ENCODE data around the gene SNF8.
"Not testable (repeated sequence)": the region's sequence is repeated elsewhere in the genome, so short reads cannot be mapped to it uniquely, and the experiment has no call there.

Gene SNF8, protein sequence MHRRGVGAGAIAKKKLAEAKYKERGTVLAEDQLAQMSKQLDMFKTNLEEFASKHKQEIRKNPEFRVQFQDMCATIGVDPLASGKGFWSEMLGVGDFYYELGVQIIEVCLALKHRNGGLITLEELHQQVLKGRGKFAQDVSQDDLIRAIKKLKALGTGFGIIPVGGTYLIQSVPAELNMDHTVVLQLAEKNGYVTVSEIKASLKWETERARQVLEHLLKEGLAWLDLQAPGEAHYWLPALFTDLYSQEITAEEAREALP

DNA sequence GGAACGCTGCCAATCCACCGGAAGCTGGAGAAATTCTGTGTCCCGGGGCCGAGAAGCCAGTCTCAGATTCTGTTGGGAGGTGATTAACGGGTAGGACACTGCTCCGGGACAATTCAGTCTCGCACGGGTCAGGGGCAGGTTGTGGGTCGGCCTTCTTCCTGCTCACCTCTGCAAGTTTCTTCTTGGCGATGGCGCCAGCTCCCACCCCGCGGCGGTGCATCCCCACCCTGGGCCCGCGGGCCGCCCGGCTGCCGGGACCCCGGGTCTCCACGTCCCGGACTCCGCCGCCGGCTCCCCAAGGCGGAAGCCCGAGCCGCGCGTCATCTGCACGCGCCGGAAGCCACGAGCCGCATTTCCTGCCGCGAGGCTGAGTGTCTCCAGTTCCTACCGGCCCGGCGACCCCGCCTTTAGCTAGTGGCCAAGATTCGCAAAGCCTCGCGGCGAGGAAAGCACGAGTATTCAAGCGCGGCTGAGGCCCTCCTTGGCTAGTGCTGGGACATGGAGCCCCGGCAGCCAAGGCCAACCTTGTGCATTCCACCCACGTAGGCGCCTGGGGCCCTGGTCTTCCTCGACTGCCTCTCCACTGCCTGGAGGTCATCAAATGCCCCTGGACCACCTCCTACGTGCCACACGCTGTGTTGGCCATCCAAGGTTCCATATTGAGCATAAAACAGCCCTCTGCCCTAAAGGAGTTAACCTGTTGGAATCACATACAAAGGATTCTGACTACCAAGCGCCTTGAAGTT, at the start of gene SNF8:
Gene SNF8, minus strand, starts transcription at position 328 of the 746 bp plus-strand sequence. Its CDS starts 108 bp downstream, at position 220.
- DNase-seq = peak; percentile 88

DNA sequence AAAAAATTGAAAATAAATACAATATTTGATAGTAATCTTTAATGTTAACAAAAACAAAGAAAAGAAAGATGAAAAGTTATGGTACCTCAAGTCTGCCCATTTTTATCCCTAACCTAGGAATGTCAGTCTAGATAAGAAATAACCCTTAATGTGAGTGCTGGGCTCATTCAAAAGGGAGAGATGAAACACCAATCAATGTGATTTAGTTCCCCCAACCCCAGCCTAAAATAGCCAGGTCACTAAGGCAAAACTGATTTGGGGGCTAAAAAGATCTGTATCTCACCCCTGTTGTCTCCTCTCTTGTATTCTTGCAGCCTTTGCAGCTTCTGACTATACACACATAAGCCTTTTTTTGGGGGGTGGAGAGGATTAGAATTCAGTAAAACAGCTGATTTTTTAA, 49.3 kb upstream of the SNF8 start:
- no peak for DNase-seq

DNA sequence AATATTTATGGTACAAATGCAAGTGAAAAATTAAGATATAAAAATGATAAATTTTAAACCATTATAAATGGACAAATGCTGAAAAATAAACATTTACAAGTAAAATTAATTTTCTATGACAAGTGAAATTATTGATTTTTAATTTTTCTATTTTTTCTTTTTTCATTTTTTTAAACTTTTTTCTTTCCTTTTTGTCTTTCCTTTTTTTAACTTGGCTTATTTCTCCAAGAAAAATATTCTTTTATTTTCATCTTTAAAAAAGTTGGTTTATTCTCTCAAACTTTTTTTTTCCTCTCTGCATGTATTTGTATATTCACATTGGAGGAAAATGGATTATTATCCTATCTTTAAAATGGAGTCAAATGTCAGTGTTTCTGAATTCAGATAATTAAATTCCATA, 48.7 kb upstream of the SNF8 start:
- DNase-seq = no peak

DNA sequence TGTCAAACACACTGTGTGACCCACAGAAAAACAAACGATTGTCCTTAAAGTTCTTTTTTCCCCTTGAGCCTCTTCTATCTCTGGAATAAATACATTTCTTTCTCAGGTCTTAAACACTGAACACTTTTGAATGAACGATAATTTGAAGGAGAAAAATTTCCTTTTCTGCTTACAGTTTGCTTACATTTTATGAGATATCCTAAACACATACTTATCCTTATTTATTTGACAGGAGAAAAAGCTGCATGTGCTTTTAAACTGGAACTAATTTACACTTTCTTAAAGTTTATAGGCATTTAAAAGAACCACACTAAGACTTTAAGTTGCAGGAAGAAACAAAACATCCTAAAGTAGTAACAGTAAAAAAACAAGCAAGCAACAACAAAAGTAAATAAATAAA, 47.8 kb upstream of the SNF8 start:
- no peak for DNase-seq

DNA sequence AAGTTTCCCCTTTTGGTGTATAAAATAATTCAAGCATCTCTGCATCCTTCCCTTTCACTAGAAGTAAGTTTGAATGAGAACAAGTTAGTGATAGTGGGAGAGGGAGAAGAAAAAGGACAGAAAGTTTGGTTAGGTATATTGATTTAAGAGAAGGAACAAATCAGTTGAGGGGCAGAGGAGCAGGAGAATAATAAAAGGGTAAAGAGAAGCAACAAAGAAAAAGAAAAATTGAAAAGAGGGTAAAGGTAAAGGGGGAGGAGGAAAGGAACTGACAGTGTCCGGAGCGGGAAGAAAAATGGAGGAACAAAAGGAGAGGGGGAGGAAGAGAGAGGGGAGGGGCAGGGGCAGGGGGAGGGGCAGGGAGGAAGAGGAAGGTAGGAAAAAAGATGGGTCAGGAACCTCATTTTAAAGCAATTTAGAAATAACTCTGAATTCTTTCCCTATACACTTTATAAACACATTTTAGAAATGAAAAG, 46.3 kb upstream of the SNF8 start:
- no peak for DNase-seq

DNA sequence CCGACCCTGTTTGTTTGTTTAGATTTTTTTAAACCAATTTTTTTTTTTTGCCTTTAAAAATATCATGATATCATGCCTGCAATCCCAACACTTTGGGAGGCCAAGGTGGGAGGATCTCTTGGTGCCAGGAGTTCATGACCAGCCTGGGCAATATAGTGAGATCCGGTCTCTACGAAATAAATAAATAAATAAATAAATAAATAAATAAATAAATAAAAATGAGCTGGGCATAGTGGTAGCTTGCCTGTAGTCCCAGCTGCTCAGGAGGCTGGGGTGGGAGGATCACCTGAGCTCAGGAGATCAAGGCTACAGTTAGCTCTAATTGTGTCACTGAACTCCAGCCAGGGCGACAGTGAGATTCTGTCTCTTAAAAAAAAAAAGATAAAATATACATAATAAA, 44.5 kb upstream of the SNF8 start:
- no peak for DNase-seq

DNA sequence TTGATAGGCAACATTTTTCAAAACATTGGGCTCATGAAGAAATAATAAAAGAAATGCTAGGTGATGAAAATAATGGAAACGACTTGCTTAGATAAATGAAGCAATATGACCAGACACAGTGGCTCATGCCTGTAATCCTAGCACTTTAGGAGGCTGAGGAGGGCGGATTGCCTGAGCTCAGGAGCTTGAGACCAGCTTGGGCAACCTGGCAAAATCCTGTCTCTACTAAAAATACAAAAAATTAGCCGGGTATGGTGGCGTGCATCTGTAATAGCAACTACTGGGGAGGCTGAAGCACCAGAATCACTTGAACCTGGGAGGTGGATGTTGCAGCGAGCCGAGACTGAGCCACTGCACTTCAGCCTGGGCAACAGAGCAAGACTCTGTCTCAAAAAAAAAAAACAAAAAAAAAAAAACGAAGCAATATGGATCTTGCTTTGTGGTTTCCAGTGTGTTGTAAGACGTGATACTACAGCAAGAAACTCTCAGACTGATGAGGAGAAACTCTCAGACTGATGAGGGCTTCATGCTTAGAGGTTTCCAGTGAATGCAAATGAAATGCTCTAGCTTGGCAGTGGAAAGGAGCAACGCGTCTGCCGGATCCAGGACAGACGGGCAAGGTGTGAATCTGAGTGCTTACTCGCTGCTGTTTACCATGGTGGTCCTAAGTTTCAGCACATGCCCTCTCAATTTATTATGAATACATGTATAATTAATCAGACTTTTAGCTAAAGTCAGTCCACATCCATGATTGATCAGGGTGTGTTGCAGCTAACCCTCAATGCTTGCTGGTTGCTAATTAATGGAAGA, 41.0 kb upstream of the SNF8 start:
- DNase-seq = no peak

DNA sequence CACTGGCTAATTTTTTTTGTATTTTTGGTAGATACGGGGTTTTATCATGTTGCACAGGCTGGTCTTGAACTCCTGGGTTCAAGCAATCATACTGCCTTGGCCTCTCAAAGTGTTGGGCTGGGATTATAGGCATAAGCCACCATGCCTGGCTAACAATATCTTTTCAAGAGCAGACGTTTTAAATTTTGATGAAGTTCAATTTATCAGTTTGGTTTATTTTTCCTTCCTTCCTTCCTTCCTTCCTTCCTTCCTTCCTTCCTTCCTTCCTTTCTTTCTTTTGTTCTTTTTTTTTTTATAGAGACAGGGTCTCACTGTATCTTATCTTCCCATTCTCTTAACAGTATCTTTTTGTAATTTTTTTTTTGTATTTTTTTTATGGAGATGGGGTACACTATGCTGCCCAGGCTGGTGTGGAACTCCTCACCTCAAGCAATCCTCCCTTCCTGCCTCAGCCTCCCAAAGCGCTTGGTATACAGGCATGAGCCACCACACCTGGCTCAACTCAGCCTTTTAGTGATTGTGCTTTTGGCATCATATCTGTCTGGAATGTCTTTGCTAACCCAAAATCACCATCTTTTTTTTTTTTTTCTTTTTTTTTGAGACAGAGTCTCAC, 37.4 kb upstream of the SNF8 start:
- no peak for DNase-seq

DNA sequence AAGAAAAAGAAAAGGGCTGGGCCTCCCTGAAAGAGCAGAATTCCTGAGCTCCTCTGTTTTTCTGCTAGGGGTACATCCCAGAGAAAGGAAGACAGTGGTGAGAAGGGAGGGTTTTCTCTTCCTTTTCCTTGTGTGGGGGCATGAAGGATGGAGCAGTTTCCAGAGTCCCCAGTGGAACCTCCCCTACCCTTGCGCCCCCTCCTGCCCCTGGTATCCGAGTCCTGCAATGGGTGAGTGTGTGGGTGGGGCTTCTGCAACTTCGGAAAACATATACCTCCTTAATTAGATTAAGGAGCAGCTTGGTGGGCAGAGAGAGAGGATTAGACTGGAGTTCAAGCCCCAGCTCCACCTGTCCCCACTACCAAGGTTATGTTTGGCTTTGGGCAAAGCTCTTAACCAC, 29.2 kb upstream of the SNF8 start:
- no peak for DNase-seq

DNA sequence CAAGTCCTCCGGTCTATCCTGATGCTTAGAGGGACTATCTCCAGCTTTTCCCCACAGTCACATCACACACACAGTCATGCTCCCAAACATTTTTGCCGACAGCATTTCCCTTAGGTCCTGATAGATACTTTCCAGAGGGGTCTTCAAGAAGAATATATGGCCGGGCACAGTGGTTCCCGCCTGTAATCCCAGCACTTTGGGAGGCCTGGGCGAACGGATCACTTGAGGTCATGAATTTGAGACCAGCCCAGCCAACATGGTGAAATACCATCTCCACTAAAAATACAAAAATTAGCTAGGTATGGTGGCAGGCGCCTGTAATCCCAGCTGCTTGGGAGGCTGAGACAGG, 28.1 kb upstream of the SNF8 start:
- no peak for DNase-seq

DNA sequence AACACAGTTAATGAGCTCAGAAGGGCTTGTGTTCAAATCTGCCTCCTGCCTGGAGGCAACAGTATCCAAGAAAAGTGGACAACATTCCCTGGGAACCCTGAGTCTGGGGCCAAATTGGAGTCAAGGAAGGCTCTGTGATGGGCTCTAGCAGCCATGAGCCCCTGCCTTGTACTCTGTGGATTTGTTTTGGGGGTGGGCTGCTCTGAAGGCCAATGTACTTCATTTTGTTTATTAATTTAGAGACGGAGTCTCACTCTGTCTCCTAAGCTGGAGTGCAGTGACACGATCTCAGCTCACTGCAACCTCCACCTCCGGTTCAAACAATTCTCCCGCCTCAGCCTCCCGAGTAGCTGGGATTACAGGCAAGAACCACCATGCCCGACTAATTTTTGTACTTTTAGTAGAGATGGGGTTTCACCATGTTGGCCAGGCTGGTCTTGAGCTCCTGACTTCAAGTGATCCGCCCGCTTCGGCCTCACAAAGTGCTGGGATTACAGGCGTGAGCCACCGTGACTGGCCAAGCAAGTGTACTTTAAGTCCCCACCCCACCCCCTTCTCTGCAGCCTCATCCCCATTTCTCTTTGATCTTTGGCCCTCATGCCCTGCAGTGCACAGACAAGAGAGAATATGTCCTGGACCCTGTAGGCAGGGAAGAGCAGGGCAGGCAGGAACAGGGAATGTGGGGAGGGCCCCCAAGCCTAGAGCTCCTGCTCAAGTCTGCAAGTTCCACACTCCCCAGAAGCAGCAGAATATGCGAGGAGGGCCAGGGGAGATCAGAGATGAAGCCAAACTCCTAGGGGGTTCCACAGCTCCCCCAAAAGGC, 26.4 kb upstream of the SNF8 start:
- DNase-seq = no peak

DNA sequence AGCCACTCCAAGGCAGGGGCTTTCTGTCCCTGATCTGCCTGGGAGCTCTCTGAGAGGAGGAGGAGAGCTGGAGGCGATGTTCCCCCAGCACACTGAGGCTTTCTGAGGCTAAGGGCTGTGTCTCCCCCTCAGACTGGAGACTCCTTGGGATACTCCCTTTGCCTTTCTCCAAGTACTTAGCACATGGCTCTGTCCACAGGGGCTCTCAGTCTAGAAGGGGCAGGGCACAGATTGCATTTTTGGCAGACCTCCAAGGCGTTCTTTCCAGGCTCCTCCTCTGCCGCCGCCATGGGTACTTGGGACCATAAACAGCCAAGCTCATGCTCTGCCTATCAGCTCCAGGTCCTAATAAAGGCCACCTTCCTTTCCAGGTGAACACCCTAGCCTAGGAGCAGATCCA, 25.6 kb upstream of the SNF8 start:
- no peak for DNase-seq

DNA sequence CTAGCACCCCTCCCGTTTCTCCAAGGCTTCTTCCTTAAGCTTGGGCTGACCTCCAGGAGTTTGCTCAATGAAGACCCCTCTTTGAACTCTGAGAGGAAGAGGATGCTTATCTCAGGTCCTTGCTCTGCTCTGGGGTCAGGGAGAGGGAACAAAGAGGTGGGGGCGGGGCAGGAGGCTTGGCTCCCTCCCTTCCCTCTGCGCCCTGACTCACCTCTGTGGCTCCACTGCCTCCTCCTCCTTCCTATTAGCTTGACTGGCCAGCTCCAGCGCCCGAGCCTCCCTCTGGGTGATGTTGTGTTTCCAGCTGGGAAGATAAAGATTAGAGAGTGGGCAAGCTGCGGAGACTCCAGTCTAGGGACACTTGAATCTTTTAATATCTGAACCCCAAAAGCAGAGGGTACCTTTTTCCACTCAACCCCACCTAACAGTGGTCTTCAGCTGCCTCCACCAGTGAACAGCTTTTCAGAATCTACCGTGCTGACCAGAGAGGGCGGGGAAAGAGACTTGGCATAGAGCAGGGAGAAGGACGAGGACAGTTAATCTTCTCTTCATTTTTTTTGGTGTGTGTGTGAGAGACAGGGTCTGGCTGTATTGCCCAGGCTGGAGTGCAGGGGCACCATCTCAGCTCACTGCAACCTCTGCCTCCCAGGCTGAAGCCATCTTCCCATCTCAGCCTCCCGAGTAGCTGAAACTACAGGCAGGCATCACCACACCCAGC, 17.0 kb upstream of the SNF8 start:
- no peak for DNase-seq

DNA sequence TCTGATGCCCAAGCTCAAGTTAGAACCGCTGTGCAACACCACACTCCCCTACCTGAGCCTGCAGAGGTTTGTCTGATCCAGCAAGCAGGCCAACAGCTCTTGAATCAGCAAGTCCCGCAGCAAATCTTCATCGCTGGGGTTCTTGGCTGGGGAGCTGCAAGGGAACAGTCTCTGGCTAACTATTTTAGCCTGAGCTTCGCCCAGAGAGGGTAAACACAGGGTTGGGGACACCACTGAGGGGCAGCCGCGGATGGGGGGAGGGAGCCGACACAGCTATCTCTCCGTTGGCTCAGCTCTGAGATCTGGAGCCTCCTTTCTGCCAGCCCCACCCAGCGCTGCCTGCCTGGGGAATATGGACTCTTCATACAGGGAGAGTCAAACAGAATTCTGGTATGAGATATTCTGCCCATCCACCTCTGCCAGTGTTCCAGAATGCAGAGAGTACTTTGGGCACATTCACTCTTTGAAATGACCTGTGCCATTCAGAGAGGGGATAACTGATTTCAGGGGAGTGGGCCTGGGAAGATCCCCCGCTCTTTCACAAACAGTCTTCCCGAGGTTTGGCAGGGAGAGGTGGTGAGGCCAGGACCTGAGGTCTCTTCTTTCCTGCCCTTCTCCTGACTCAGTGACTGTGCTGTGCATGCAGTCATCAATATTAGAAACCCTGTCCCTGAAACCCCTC, 16.3 kb upstream of the SNF8 start:
- no peak for DNase-seq

DNA sequence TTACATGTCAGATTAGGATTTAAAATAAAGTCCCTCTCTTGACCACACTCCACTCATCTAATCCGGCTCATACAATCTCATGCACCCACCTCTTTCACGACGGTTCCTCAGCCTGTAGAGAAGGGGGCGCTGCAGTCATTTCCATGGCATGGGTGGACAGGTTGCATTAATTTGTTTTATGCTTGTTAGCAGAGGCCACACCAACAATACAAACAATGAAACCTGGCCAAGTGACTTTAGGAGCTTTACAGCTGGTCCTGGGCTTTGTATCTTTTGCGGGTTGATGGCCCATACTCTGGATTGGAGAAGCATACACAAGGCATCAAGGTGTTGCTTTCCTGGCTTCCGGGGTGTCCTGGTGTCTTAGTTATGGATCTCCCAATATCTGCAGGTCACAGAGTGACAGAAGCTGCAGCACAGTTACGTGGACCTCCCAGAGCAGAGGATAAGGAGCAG, 9.7 kb upstream of the SNF8 start:
- no peak for DNase-seq

DNA sequence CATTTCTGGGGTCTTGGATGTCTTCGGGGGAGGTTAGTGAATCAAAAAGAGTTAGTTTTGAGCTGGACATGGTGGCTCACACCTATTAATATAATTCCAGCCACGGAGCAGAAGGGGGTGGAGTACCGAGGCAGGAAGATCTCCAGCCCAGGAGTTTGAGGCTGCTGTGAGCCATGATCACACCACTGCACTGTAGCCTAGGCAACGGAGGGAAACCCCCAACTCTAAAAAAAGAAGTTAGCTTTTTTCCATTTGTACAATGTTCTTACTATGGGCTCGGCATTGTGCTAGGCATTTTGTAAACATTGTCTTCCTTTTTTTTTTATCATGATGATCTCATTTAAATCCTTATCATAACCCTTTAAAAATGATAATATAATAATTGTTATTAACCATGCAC, 8.3 kb upstream of the SNF8 start:
- DNase-seq = no peak

DNA sequence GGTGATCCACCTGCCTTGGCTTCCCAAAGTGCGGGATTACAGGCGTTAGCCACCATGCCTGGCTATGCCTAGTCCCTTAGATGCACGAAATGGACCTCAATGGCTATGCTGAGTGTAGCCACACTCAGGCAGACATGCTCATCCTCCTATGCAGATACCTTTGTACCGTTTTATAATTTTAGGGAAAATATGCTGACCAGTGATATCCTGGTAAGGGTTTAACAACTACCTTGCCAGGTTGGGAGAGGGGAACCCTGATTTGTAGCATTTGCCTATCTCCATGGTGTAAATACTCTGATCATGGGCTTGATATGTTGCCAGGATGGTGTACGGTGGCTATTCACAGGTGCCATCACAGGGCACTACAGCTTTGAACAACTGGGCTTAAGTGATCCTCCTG, 6.9 kb upstream of the SNF8 start:
- no peak for DNase-seq

DNA sequence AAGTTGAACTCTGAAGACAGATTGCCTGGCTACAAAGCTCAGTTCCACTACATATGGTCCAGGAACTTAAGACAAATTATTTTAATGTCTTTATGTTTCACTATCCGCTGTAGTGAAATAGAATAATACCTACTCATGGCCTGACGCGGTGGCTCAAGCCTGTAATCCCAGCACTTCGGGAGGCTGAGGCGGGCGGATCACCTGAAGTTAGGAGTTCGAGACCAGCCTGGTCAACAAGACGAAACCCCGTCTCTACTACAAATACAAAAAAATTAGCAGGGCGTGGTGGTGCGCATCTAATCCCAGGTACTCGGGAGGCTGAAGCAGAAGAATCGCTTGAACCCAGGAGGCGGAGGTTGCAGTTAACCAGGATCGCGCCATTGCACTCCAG, 614 bp upstream of the SNF8 start:
- not testable (repeated sequence) for DNase-seq

DNA sequence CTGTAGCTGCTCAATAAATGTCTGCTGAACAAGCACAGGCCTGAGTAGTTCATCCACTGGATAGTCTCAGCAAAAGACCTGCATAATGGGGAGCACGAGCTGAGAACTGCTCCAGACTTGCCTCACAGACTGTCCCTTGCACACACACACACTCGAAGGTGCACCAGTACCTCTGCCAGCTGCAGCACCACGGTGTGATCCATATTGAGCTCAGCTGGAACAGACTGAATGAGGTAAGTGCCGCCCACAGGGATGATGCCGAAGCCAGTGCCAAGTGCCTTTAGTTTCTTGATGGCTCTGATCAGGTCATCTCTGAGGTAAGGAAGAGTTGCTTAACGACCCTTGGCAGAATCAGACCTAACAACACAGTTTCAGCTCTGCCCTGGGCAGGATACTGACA, 11.6 kb downstream of the SNF8 start:
- no peak for DNase-seq

DNA sequence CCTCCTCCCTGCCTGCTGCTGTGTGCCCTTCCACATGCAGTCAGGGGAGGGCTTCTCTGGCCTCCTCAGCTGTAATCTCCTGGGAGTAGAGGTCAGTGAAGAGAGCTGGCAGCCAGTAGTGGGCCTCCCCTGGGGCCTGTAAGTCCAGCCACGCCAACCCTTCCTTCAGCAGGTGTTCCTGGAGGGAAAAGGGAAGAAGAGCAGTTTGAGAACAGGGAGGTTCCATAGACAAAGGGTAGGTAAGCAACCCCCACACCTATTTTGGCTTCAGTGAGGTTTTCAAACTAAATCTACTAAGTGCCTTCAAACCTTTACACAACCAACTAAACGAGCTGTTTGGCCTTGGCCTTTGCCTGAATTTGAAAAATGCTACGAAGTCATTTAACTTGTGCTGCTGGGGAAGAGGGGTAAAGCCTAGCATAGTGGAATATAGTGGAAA, 14.2 kb downstream of the SNF8 start:
- no peak for DNase-seq

DNA sequence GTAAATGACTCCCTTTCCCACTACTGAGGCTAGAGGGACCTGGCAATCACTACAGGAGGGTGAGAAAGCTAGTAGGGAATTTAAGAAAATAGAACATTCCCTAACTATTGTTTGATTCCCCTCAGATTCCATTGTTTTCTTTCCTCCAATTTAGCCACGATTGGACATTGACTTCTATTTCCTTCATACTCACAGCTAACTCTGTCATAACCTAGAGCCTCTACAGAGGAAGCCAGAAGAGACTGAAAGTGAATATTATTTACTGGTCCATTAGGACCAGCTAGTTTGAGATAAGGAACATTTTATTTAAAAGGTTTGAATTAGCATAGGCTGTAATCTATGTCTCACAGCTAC, 14.9 kb downstream of the SNF8 start:
- no peak for DNase-seq
